Measurements from ENCODE around the gene MT1A.

GRCh38 chr16:56649271-56649670 is 10.8 kb downstream of the MT1A start:
- no peak for TF ChIP-seq SIN3A (IDR thresholded peaks at IDR 0.05; ENCODE audit: low read depth)
- TF ChIP-seq CEBPB (IDR thresholded peaks at IDR 0.05; ENCODE audit: low read depth), result no peak
- no peak for TF ChIP-seq EGR1 (IDR thresholded peaks at IDR 0.05; ENCODE audit: low read depth)
- TF ChIP-seq ZNF274 (IDR thresholded peaks at IDR 0.05; ENCODE audit: low read depth, low read length), result no peak

All from HCT116 (cell line).